Left lung (tissue), 10 donors: ENCODE measurements around the gene ELMO2. TPM values are rescaled to one million over a fixed set of nuclear protein-coding genes. Genes with fewer than 3 reads are reported as not detected.

Source experiments
- ATAC-seq: fragments of 200-7000 bp; cut with Tn5 transposase; one replicate; pipeline ENCODE4 v1.9.1; 2020; ENCODE audit warnings: moderate library complexity
- DNase-seq, 4 donors: peaks; one replicate each; pipeline ENCODE4 v3.0.0-alpha.2; 2013 to 2020
- H3K27ac ChIP-seq, 2 donors: fragments of 200-600 bp; sonication (generic) in 1 of 2; one replicate each; pipeline versions ENCODE4 v1.5.0 to v1.8.0; 2020 to 2021
- H3K27me3 ChIP-seq, 2 donors: fragments of 200-600 bp; sonication (generic) in 1 of 2; one replicate each; pipeline versions ENCODE4 v1.5.0 to v1.8.0; 2020 to 2021
- H3K36me3 ChIP-seq, 2 donors: fragments of 200-600 bp; sonication (generic) in 1 of 2; one replicate each; pipeline versions ENCODE4 v1.5.0 to v1.8.0; 2020 to 2021
- H3K4me1 ChIP-seq, 2 donors: fragments of 200-600 bp; one replicate each; pipeline ENCODE4 v1.8.0; 2021
- H3K4me3 ChIP-seq, 2 donors: fragments of 200-600 bp; sonication (generic) in 1 of 2; one replicate each; pipeline versions ENCODE4 v1.5.0 to v1.8.0; 2020 to 2021; ENCODE audit warnings: mild to moderate bottlenecking in 1 of 2
- H3K9me3 ChIP-seq, 2 donors: fragments of 200-600 bp; sonication (generic) in 1 of 2; one replicate each; pipeline versions ENCODE4 v1.5.0 to v1.8.0; 2020 to 2021
- intact Hi-C, 2 donors: fragments of 100-400 bp; cut with DNase I; formaldehyde crosslinking; loops; one replicate each; pipeline versions ENCODE4 v1.11.2 to v1.14.2; 2022
- polyA plus RNA-seq, 6 donors: library from polyadenylated mRNA; unstranded; fragments of 120-200 nt; gene quantifications; one replicate each; pipeline ENCODE4 v1.2.1, GENCODE V29; 2013; ENCODE audit not compliant: insufficient read length in 6 of 6
- total RNA-seq, 2 donors: library from RNA; stranded (reverse); fragmentation: NEBNext Ultra II Directional; extraction: Animal tissue kit (Norgen Biotek cat#: 25700); gene quantifications; one replicate each; pipeline ENCODE4 v1.2.1, GENCODE V29; 2021
- TF ChIP-seq, protein P1 (sequence below), 2 donors: fragments of 200-600 bp; sonication (generic) in 1 of 2; IDR thresholded peaks; one replicate each; pipeline versions ENCODE4 v1.5.0 to v1.8.0; 2021; ENCODE audit warnings: antibody characterized with exemption in 2 of 2
- donor health status: DM: no; HTN: yes; CAD: no.
- donor health status: DM: no; HTN: no; CAD: no.

Gene ELMO2
- total and polyA plus RNA-seq, 8 donors = 56.2 to 79.1 (median 60.5) TPM

DNA sequence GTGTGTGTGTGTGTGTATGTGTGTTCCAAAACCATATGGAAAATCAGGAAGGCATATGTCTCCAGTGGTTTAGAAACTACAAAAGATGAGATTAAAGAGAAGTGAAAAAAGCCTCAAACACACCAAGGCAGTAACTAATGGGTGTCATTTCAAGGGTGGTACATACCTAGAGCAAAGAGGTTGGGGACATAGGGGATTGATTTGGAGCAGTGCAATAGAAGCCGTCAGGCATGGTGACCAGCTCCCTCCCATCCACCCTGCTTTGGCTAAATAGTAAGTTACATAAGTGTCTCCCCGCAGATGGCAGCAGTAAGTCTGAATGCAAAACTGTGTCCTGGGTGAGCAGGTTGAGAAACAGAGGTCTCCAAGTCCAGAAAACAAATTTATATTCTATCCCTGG lies 10.4 kb upstream of the ELMO2 start:
- Histone ChIP-seq H3K36me3 (no peaks in the 10 kb centered on the region), H3K4me1 (no peaks in the 10 kb centered on the region), H3K27me3 (peaks cover 2 to 4% of the 10 kb centered on the region in 2 donors), H3K4me3 (no peak overlapping the region), H3K27ac (no peak overlapping the region), H3K9me3 (no peaks in the 10 kb centered on the region)
- DNase-seq = no peak
- no peak for ATAC-seq
- TF ChIP-seq, protein P1, sequence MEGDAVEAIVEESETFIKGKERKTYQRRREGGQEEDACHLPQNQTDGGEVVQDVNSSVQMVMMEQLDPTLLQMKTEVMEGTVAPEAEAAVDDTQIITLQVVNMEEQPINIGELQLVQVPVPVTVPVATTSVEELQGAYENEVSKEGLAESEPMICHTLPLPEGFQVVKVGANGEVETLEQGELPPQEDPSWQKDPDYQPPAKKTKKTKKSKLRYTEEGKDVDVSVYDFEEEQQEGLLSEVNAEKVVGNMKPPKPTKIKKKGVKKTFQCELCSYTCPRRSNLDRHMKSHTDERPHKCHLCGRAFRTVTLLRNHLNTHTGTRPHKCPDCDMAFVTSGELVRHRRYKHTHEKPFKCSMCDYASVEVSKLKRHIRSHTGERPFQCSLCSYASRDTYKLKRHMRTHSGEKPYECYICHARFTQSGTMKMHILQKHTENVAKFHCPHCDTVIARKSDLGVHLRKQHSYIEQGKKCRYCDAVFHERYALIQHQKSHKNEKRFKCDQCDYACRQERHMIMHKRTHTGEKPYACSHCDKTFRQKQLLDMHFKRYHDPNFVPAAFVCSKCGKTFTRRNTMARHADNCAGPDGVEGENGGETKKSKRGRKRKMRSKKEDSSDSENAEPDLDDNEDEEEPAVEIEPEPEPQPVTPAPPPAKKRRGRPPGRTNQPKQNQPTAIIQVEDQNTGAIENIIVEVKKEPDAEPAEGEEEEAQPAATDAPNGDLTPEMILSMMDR (IDR thresholded peaks at IDR 0.05) = no peak
- intact Hi-C loops = no loop called here

DNA sequence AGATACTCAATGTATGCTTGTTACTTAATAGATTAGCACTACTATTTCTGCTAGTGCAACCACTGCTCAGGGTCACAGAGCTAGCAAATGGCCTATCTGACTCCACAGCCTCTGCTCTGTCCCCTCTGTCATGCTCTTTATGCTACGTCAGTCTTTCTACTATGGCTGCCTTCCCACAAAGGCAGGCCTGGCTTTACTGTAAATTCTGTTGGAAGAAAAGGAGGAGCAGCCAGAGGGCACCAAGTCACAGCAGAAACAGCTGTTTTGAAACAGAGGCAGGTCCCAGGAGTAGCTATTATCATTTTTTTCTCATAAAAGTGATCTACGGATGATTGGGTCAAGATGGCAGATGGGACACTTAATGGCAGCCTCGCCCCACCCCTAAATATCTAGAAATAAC lies 10.0 kb upstream of the ELMO2 start:
- H3K27ac ChIP-seq = no peak overlapping the region
- peaks cover 2 to 4% of the 10 kb centered on the region in 2 donors for H3K27me3 ChIP-seq
- H3K4me1 ChIP-seq = no peaks in the 10 kb centered on the region
- DNase-seq (no peak), ATAC-seq (no peak)
- intact Hi-C loops = no loop called here
- no peak overlapping the region for H3K4me3 ChIP-seq
- no peaks in the 10 kb centered on the region for H3K36me3 ChIP-seq
- TF ChIP-seq, protein P1 (IDR thresholded peaks at IDR 0.05) = no peak
- no peaks in the 10 kb centered on the region for H3K9me3 ChIP-seq

DNA sequence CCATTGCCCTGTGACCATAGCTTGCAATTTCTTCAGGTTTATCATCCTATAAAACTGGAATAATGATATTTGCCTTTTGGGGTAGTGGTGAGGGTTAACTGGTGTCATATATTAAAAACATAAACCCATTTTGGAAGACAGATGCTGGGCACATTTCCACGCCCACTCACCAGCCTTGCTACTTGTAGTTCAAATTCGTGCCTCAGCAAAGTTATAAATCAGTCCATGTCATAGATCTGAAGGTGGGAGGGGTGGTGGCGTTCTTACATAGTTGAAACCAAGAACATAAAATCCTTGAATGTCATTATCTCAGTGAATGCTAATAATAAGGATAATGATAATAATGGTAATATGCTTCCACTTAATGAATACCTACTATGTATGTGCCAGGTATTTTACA lies 9.4 kb upstream of the ELMO2 start:
- Histone ChIP-seq H3K9me3 (no peaks in the 10 kb centered on the region), H3K27ac (no peak overlapping the region), H3K4me1 (peaks cover 0 to 1% of the 10 kb centered on the region in 2 donors), H3K4me3 (no peak overlapping the region), H3K36me3 (no peaks in the 10 kb centered on the region), H3K27me3 (no peaks in the 10 kb centered on the region)
- DNase-seq (no peak), ATAC-seq (no peak)
- intact Hi-C loops = no loop called here
- TF ChIP-seq, protein P1 (IDR thresholded peaks at IDR 0.05) = no peak

DNA sequence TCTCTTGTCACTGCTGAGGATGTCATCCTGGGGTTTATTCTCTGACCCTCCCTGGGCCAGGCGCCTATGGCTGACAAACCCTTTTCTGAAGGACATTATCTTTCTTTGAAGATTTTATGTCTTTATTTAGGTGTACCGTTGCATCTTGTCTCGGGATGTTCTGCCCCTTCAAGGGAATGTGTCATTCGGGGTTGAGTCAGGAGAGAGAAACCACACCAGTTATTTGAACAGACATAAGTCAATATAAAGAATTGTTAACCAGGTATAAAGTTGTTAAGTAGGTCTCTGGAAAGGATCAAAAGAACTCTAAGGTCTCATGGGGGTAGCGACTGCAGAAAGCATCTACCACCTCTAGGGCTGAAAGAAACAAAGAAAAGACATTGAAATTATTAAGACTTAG lies 8.2 kb upstream of the ELMO2 start:
- Histone ChIP-seq H3K27me3 (no peaks in the 10 kb centered on the region), H3K36me3 (no peaks in the 10 kb centered on the region), H3K9me3 (no peaks in the 10 kb centered on the region), H3K4me1 (peaks cover 0 to 8% of the 10 kb centered on the region in 2 donors), H3K27ac (no peak overlapping the region), H3K4me3 (no peak overlapping the region)
- TF ChIP-seq, protein P1 (IDR thresholded peaks at IDR 0.05) = no peak
- ATAC-seq (no peak), DNase-seq (no peak)
- intact Hi-C loops = no loop called here

DNA sequence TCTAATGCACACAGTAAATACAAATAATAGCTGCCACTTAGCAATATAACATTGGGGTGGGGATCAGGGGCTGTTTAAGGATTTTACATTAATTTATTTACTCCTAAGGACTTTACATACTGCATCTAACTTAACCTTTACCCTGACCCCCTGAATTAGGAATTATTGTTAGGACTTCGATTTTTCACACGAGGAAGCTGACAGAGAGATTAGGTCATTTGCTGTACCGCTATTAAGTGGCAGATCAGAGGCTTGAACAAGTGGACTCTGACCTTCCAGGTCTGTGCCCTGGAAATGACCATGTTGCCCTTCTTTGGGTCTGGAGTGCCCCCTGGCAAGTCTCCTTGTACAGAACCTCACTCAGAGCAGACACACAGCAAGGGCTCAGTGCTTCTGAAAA lies 5.2 kb upstream of the ELMO2 start:
- Histone ChIP-seq H3K4me1 (peaks cover 4 to 19% of the 10 kb centered on the region in 2 donors), H3K36me3 (no peaks in the 10 kb centered on the region), H3K27ac (no peak overlapping the region), H3K4me3 (no peak overlapping the region), H3K27me3 (no peaks in the 10 kb centered on the region), H3K9me3 (no peaks in the 10 kb centered on the region)
- no peak for ATAC-seq
- TF ChIP-seq, protein P1 (IDR thresholded peaks at IDR 0.05) = no peak
- no peak for DNase-seq
- intact Hi-C loops = no loop called here
